Prostate gland (tissue), 2 donors: Measurements from ENCODE around the gene MPZL3.

Source experiments
- POLR2A ChIP-seq: fragments of 450-650 bp; IDR thresholded peaks from one replicate; pipeline ENCODE4 v1.6.1; 2016; ENCODE audit warnings: antibody characterized with exemption, mild to moderate bottlenecking
- TF ChIP-seq, protein P1 (sequence below), 4 experiments: fragments of 200-600 bp in 2 of 4; fragments of 450-650 bp in 2 of 4; sonication (generic) in 2 of 4; IDR thresholded peaks; 1 replicate in 3 of 4; 2 replicates in 1 of 4; pipeline ENCODE4 v1.5.1; 2016 to 2019; ENCODE audit warnings: antibody characterized with exemption in 4 of 4, mild to moderate bottlenecking in 2 of 4, moderate library complexity in 2 of 4

DNA sequence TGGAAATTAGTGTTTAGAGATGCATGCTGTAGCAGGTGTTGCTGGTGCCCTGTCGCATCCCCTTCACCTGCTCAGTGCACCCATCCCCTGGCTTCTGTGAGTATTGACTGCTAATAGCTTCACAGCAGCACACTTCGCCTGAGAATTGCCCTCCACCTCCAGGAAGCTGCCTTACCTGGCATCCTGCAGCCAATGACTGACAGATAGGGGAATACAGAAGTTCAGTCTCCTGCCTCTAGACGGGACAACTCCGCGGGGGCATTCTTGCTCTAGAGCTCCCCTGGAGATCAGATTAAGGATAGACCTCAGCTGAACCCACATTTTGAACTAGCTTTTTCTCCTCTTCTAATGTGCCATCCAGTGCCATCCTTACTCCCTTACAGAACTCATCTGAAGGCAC is 43.0 kb upstream of the MPZL3 start:
- TF ChIP-seq POLR2A = no peak
- TF ChIP-seq, protein P1, sequence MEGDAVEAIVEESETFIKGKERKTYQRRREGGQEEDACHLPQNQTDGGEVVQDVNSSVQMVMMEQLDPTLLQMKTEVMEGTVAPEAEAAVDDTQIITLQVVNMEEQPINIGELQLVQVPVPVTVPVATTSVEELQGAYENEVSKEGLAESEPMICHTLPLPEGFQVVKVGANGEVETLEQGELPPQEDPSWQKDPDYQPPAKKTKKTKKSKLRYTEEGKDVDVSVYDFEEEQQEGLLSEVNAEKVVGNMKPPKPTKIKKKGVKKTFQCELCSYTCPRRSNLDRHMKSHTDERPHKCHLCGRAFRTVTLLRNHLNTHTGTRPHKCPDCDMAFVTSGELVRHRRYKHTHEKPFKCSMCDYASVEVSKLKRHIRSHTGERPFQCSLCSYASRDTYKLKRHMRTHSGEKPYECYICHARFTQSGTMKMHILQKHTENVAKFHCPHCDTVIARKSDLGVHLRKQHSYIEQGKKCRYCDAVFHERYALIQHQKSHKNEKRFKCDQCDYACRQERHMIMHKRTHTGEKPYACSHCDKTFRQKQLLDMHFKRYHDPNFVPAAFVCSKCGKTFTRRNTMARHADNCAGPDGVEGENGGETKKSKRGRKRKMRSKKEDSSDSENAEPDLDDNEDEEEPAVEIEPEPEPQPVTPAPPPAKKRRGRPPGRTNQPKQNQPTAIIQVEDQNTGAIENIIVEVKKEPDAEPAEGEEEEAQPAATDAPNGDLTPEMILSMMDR (IDR thresholded peaks at IDR 0.05) = no peak
